ENCODE results near the gene NOTCH4. TPM values are rescaled to one million over a fixed set of nuclear protein-coding genes. Genes with fewer than 3 reads are reported as not detected.

The NOTCH4 gene
- polyA plus RNA-seq, 6 donors from 2014 or later = 5.1 to 10.0 (median 8.4) TPM

Other genes starting within 250 kb of the NOTCH4 start
- gene C4A, start 242.0 kb downstream of the NOTCH4 start, polyA plus RNA-seq (ENCODE audit: low read depth in 6 of 6) = under 1 TPM in 3 of 6 donors, not detected in 3; 0.27 to 0.54 (median 0.29) TPM
- 1 to 10 TPM in 1 of 6 donors, under 1 TPM in 1, not detected in 4; 0.60 to 1.0 TPM for gene C4B, start 209.3 kb downstream of the NOTCH4 start, polyA plus RNA-seq (ENCODE audit: low read depth in 6 of 6)
- not detected for gene CYP21A2, start 185.7 kb downstream of the NOTCH4 start, polyA plus RNA-seq (ENCODE audit: low read depth in 6 of 6)
- under 1 TPM in 2 of 6 donors, not detected in 4; 0.23 to 0.44 TPM for gene TNXB, start 114.7 kb downstream of the NOTCH4 start, polyA plus RNA-seq (ENCODE audit: low read depth in 6 of 6)
- gene ATF6B, start 95.8 kb downstream of the NOTCH4 start, polyA plus RNA-seq (ENCODE audit: low read depth in 6 of 6) = 10 to 100 TPM; 25.7 to 35.0 (median 32.4) TPM
- 1 to 10 TPM in 5 of 6 donors, not detected in 1; 1.0 to 3.4 (median 1.6) TPM for gene FKBPL, start 93.8 kb downstream of the NOTCH4 start, polyA plus RNA-seq (ENCODE audit: low read depth in 6 of 6)
- gene PRRT1, start 72.1 kb downstream of the NOTCH4 start, polyA plus RNA-seq (ENCODE audit: low read depth in 6 of 6) = not detected
- gene PPT2, start 69.9 kb downstream of the NOTCH4 start, polyA plus RNA-seq (ENCODE audit: low read depth in 6 of 6) = 1 to 10 TPM in 4 of 6 donors, under 1 TPM in 1, not detected in 1; 0.96 to 3.0 (median 2.0) TPM
- not detected for gene EGFL8, start 59.5 kb downstream of the NOTCH4 start, polyA plus RNA-seq (ENCODE audit: low read depth in 6 of 6)
- 10 to 100 TPM in 5 of 6 donors, 1 to 10 TPM in 1; 9.1 to 20.6 (median 13.1) TPM for gene AGPAT1, start 48.0 kb downstream of the NOTCH4 start, polyA plus RNA-seq (ENCODE audit: low read depth in 6 of 6)
- 100 to 1,000 TPM in 3 of 6 donors, 10 to 100 TPM in 3; 85.9 to 116 (median 102) TPM for gene RNF5, start 45.7 kb downstream of the NOTCH4 start, polyA plus RNA-seq (ENCODE audit: low read depth in 6 of 6)
- 1 to 10 TPM in 1 of 6 donors, under 1 TPM in 3, not detected in 2; 0.32 to 1.1 (median 0.63) TPM for gene AGER, start 39.8 kb downstream of the NOTCH4 start, polyA plus RNA-seq (ENCODE audit: low read depth in 6 of 6)
- gene PBX2, start 33.9 kb downstream of the NOTCH4 start, polyA plus RNA-seq (ENCODE audit: low read depth in 6 of 6) = 1 to 10 TPM in 5 of 6 donors, under 1 TPM in 1; 0.64 to 4.0 (median 3.1) TPM
- gene GPSM3, start 31.4 kb downstream of the NOTCH4 start, polyA plus RNA-seq (ENCODE audit: low read depth in 6 of 6) = 100 to 1,000 TPM in 5 of 6 donors, 10 to 100 TPM in 1; 99.0 to 145 (median 125) TPM
- not detected for gene TSBP1, start 147.8 kb upstream of the NOTCH4 start, polyA plus RNA-seq (ENCODE audit: low read depth in 6 of 6)
- gene BTNL2, start 183.1 kb upstream of the NOTCH4 start, polyA plus RNA-seq (ENCODE audit: low read depth in 6 of 6) = not detected
- gene HLA-DRA, start 215.8 kb upstream of the NOTCH4 start, polyA plus RNA-seq (ENCODE audit: low read depth in 6 of 6) = over 10,000 TPM; 10,549 to 17,877 (median 15,091) TPM